ENCODE measurements around the gene HJURP. TPM values are rescaled to one million over a fixed set of nuclear protein-coding genes. Genes with fewer than 3 reads are reported as not detected.

HJURP gene
- total RNA-seq, 4 donors from 2014 or later: 1.2 to 4.4 (median 3.5) TPM

DNA sequence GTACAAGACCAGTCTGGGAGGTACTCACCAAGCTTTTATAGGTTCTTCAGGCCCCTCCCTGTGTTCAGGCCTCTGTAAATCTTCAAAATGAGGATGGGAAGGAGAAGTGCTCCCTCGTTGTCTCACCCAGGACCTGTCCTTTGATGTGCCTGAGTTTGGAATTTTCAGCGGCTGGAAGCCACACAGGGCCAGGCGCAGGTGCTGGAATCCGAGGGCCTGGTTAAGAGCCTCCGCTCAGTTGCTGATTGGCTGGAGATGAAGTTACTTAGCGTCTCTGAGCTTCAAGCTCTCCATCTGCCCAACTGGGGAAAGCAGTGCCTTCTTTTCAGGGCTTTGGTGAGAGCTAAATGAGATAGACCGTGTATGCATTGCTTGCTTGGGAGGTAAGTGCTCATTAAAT, 30.0 kb downstream of the HJURP start:
- WGBS, 2 donors: 76 to 81% methylated on average over 7 of the region's 7 CpGs
- peak in 1 of 2 donors; percentile 45 for DNase-seq (ENCODE audit: low spot score in 2 of 2)
- TF ChIP-seq CTCF (IDR thresholded peaks at IDR 0.05): no peak
- TF ChIP-seq POLR2A (IDR thresholded peaks at IDR 0.05): no peak
- no peak overlapping the region for H3K4me3 ChIP-seq (ENCODE audit: low read depth, poor library complexity, severe bottlenecking)
- intact Hi-C loops (cut with DNase I; ENCODE audit: low total_unique reads): no loop called here

DNA sequence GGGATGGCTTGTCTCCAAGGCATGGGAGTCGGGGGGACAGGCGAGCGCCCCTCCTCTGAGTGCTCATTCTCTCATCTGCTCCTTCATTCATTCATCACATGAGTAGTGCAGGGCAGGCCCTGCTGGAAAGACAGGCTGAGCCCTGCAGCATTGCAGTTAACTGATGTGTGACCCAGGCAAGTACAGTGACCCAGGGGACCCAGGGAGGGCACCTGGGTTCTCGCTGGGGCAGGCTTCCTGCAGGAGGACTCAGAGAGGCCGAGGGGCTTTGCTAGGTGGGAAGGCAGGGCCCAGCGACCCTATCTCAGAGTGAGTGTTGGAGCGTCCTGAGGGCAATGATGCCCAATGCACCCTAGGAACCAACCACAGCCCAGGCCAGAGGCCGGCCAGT, 30.6 kb downstream of the HJURP start:
- no peak for TF ChIP-seq POLR2A (IDR thresholded peaks at IDR 0.05)
- WGBS, 2 donors: 82 to 84% methylated on average over 8 of the region's 8 CpGs
- intact Hi-C loops (cut with DNase I; ENCODE audit: low total_unique reads): no loop called here
- DNase-seq (ENCODE audit: low spot score in 2 of 2): no peak
- H3K4me3 ChIP-seq (ENCODE audit: low read depth, poor library complexity, severe bottlenecking): no peak overlapping the region

DNA sequence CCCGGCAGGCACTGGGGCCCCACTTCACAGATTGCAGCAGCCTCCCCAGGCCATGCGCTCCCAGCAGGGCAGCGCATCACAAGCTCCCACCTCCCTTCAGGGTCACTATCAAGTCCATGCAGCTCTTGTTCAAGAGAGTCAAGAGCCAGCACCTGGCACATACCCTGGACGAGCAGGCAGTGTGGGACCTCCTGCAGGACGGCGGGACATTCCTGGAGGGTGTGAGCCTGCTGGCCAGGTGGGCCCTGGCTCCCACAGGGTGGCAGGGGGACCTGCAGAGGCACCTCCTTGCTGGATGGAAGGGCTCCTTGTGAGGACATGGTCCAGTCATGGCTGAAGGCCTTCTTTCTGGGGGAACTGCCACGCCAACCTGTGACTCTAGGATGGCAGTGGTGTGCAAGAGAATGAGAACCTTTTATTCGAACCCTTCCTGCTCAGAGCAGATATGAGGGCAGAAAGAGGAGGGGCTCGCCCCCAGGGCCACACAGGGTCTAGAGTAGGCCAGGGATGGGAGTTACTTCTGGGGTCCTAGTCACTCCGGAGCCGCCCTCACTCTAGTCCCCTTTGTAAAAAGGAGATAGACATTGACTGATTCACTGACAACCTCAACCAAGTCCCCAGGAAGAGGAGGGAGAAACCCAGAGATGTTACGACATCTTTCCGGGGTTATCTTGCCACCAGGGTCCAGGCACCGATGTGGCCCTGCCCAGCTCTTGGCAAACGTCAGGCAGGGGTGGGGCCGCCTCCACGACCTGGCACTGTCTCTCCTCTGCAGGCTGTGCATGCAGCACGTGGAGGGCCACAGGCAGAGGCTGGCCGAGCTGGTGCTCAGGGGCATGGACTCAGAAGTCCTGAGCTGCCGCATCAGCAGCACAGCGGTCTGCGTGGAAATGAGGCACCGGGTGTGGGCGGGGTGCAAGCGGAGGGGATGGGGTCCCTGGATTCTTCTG, 31.3 kb downstream of the HJURP start:
- peak in 1 of 2 donors; percentile 78 for DNase-seq (ENCODE audit: low spot score in 2 of 2)
- intact Hi-C loops (cut with DNase I; ENCODE audit: low total_unique reads): no loop called here
- no peak overlapping the region for H3K4me3 ChIP-seq (ENCODE audit: low read depth, poor library complexity, severe bottlenecking)
- WGBS, 2 donors: 73 to 79% methylated on average over 18 to 23 of the region's 25 CpGs
- TF ChIP-seq CTCF (IDR thresholded peaks at IDR 0.05): no peak
- TF ChIP-seq POLR2A (IDR thresholded peaks at IDR 0.05): no peak

DNA sequence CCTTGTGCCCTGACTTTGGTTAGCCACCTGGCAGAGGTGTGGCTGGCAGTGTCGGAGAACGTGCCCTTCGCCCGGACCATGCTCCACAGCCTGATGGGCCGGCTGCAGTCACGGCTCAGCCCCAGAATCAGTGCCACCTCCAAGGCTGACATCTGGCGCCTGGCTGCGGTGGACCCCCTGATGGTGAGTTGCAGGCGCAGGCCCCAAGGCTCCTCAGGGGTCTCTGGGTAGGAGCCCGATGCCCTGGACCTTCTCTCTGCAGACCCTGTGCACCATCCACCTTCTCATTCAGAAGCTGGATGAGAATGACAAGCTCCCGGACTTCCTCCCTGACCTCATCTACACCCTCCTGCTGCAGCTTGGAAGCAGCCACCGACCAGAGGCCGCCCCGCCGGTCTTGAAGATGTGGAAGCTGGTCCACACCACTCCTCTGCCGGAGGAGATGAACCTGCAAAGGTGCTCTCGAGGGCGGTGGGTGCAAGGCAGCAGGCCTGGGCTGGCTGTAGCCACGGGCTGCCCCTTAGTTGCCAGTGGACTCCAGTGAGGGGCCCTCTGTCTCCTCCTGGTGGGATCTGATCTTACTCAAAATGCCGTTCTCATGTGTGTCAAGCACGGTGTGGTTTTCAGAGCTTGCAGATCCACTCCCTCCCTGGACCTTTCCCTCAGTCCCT, 32.1 kb downstream of the HJURP start:
- intact Hi-C loops (cut with DNase I; ENCODE audit: low total_unique reads): no loop called here
- peak in 1 of 2 donors; percentile 74 for DNase-seq (ENCODE audit: low spot score in 2 of 2)
- 89 to 92% methylated on average over 15 of the region's 21 CpGs for whole genome bisulfite sequencing, 2 donors
- TF ChIP-seq POLR2A (IDR thresholded peaks at IDR 0.05): no peak
- TF ChIP-seq CTCF (IDR thresholded peaks at IDR 0.05): no peak
- H3K4me3 ChIP-seq (ENCODE audit: low read depth, poor library complexity, severe bottlenecking): no peak overlapping the region

DNA sequence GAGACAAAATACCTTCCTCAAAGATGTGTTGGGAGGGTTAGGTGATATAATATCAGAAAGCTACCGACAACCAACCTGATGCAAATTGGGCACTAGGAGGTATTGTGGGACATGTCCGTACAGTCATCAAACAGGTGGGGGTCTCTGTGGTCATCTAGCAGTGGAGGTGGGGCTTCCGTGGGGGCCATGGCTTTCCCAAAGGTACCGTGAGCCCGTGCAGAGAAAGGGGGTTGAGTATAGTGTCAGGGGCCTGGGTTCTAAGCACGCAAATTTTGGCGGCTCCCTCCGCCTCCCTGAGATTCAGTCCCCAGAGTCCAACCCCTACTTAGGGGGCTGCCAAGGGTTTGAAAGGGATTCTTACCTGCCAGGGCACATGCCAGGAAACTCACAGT, 32.6 kb downstream of the HJURP start:
- intact Hi-C loops (cut with DNase I; ENCODE audit: low total_unique reads): no loop called here
- TF ChIP-seq POLR2A (IDR thresholded peaks at IDR 0.05) (no peak), CTCF (IDR thresholded peaks at IDR 0.05) (no peak)
- no peak overlapping the region for H3K4me3 ChIP-seq (ENCODE audit: low read depth, poor library complexity, severe bottlenecking)
- no peak for DNase-seq (ENCODE audit: low spot score in 2 of 2)
- 84 to 96% methylated on average over 7 to 8 of the region's 8 CpGs for WGBS, 2 donors

DNA sequence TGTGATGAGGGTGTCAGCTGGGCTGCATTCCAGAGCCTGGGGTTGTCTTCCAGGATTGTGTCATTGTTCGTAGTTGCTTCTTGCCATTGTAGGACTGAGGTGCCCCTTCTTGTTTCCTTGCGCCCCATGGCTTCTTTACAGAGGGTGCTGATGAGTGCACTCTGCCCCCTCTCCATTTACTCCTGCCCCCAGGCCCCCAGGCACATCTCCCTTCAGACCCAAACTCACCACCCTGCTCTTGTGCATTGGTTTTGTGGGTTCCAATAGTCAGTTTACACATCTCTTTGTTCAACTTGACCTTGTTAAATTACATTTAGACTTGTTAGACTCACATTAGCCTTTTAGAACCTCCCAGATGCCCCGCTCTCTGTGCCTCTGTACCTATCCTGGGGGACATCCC, 33.1 kb downstream of the HJURP start:
- TF ChIP-seq POLR2A (IDR thresholded peaks at IDR 0.05) (no peak), CTCF (IDR thresholded peaks at IDR 0.05) (no peak)
- no peak overlapping the region for H3K4me3 ChIP-seq (ENCODE audit: low read depth, poor library complexity, severe bottlenecking)
- intact Hi-C loops (cut with DNase I; ENCODE audit: low total_unique reads): no loop called here
- no peak for DNase-seq (ENCODE audit: low spot score in 2 of 2)
- 88 to 95% methylated on average over 3 of the region's 3 CpGs for WGBS, 2 donors
